ENCODE results near the gene NTRK1. TPM values are rescaled to one million over a fixed set of nuclear protein-coding genes. Genes with fewer than 3 reads are reported as not detected.

Gene NTRK1
- total RNA-seq, 2 donors from 2014 or later, result 3.5 to 3.9 TPM

GRCh38 chr1:156892190-156893047, 31.8 kb downstream of the NTRK1 start:
- peak; percentile 97 for DNase-seq (ENCODE audit: low spot score)
- intact Hi-C loops (cut with DNase I), result no loop called here

- intact Hi-C loops (cut with DNase I), result no loop called here
- DNase-seq (ENCODE audit: low spot score), result no peak
Observed at GRCh38 chr1:156893048-156893953, 32.6 kb downstream of the NTRK1 start, which contains the start of gene PEAR1. PEAR1 (plus strand) TSS chr1:156893718; CDS start chr1:156903927, 10,209 bp downstream.

- intact Hi-C loops (cut with DNase I), result no loop called here
- no peak for DNase-seq (ENCODE audit: low spot score)
Observed at GRCh38 chr1:156894001-156894400, 33.3 kb downstream of the NTRK1 start.

GRCh38 chr1:156894711-156895454, 34.2 kb downstream of the NTRK1 start:
- no peak for DNase-seq (ENCODE audit: low spot score)
- intact Hi-C loops (cut with DNase I), result no loop called here

GRCh38 chr1:156895455-156895812, 34.8 kb downstream of the NTRK1 start:
- intact Hi-C loops (cut with DNase I), result no loop called here
- DNase-seq (ENCODE audit: low spot score), result no peak

GRCh38 chr1:156895927-156896326, 35.3 kb downstream of the NTRK1 start:
- no peak for DNase-seq (ENCODE audit: low spot score)
- intact Hi-C loops (cut with DNase I), result no loop called here

- intact Hi-C loops (cut with DNase I), result no loop called here
- no peak for DNase-seq (ENCODE audit: low spot score)
Observed at GRCh38 chr1:156896490-156897033, 35.9 kb downstream of the NTRK1 start.

- intact Hi-C loops (cut with DNase I), result no loop called here
- no peak for DNase-seq (ENCODE audit: low spot score)
Observed at GRCh38 chr1:156897078-156897825, 36.6 kb downstream of the NTRK1 start.

- intact Hi-C loops (cut with DNase I), result no loop called here
- peak; percentile 95 for DNase-seq (ENCODE audit: low spot score)
Observed at GRCh38 chr1:156898161-156898566, 37.5 kb downstream of the NTRK1 start.

GRCh38 chr1:156898971-156899664, 38.5 kb downstream of the NTRK1 start:
- no peak for DNase-seq (ENCODE audit: low spot score)
- intact Hi-C loops (cut with DNase I), result no loop called here

GRCh38 chr1:156899956-156900718, 39.5 kb downstream of the NTRK1 start:
- intact Hi-C loops (cut with DNase I), result no loop called here
- no peak for DNase-seq (ENCODE audit: low spot score)

GRCh38 chr1:156900896-156901589, 40.4 kb downstream of the NTRK1 start:
- no peak for DNase-seq (ENCODE audit: low spot score)
- intact Hi-C loops (cut with DNase I), result no loop called here

GRCh38 chr1:156901590-156901900, 40.9 kb downstream of the NTRK1 start:
- intact Hi-C loops (cut with DNase I), result no loop called here
- DNase-seq (ENCODE audit: low spot score), result no peak

- DNase-seq (ENCODE audit: low spot score), result no peak
- intact Hi-C loops (cut with DNase I), result no loop called here
Observed at GRCh38 chr1:156901966-156902915, 41.6 kb downstream of the NTRK1 start.

- DNase-seq (ENCODE audit: low spot score), result no peak
- intact Hi-C loops (cut with DNase I), result no loop called here
Observed at GRCh38 chr1:156903328-156904091, 42.8 kb downstream of the NTRK1 start.
